Left lung (tissue), 10 donors: Measurements from ENCODE around the gene SORCS3. TPM values are rescaled to one million over a fixed set of nuclear protein-coding genes. Genes with fewer than 3 reads are reported as not detected.

Experiments
- ATAC-seq: fragments of 200-7000 bp; cut with Tn5 transposase; one replicate; pipeline ENCODE4 v1.9.1; 2020; ENCODE audit warnings: moderate library complexity
- DNase-seq, 4 donors: peaks; one replicate each; pipeline ENCODE4 v3.0.0-alpha.2; 2013 to 2020
- H3K27ac ChIP-seq, 2 donors: fragments of 200-600 bp; sonication (generic) in 1 of 2; one replicate each; pipeline versions ENCODE4 v1.5.0 to v1.8.0; 2020 to 2021
- H3K27me3 ChIP-seq, 2 donors: fragments of 200-600 bp; sonication (generic) in 1 of 2; one replicate each; pipeline versions ENCODE4 v1.5.0 to v1.8.0; 2020 to 2021
- H3K36me3 ChIP-seq, 2 donors: fragments of 200-600 bp; sonication (generic) in 1 of 2; one replicate each; pipeline versions ENCODE4 v1.5.0 to v1.8.0; 2020 to 2021
- H3K4me1 ChIP-seq, 2 donors: fragments of 200-600 bp; one replicate each; pipeline ENCODE4 v1.8.0; 2021
- H3K4me3 ChIP-seq, 2 donors: fragments of 200-600 bp; sonication (generic) in 1 of 2; one replicate each; pipeline versions ENCODE4 v1.5.0 to v1.8.0; 2020 to 2021; ENCODE audit warnings: mild to moderate bottlenecking in 1 of 2
- H3K9me3 ChIP-seq, 2 donors: fragments of 200-600 bp; sonication (generic) in 1 of 2; one replicate each; pipeline versions ENCODE4 v1.5.0 to v1.8.0; 2020 to 2021
- CTCF ChIP-seq, 2 donors: fragments of 200-600 bp; sonication (generic) in 1 of 2; IDR thresholded peaks; one replicate each; pipeline versions ENCODE4 v1.5.0 to v1.8.0; 2021; ENCODE audit warnings: antibody characterized with exemption in 2 of 2
- intact Hi-C, 2 donors: fragments of 100-400 bp; cut with DNase I; formaldehyde crosslinking; loops; one replicate each; pipeline versions ENCODE4 v1.11.2 to v1.14.2; 2022
- polyA plus RNA-seq, 6 donors: library from polyadenylated mRNA; unstranded; fragments of 120-200 nt; gene quantifications; one replicate each; pipeline ENCODE4 v1.2.1, GENCODE V29; 2013; ENCODE audit not compliant: insufficient read length in 6 of 6
- total RNA-seq, 2 donors: library from RNA; stranded (reverse); fragmentation: NEBNext Ultra II Directional; extraction: Animal tissue kit (Norgen Biotek cat#: 25700); gene quantifications; one replicate each; pipeline ENCODE4 v1.2.1, GENCODE V29; 2021
- donor health status: DM: no; HTN: yes; CAD: no.
- donor health status: DM: no; HTN: no; CAD: no.

SORCS3 gene
- total and polyA plus RNA-seq, 8 donors: 0.05 to 0.24 (median 0.06) TPM; not detected in 2

- Histone ChIP-seq H3K9me3 (no peaks in the 10 kb centered on the region), H3K4me3 (no peak overlapping the region), H3K27me3 (no peaks in the 10 kb centered on the region), H3K27ac (no peak overlapping the region), H3K36me3 (no peaks in the 10 kb centered on the region), H3K4me1 (no peaks in the 10 kb centered on the region)
- TF ChIP-seq CTCF (IDR thresholded peaks at IDR 0.05): no peak
- intact Hi-C loops: no loop called here
- DNase-seq: no peak
- no peak for ATAC-seq
Observed at GRCh38 chr10:104880624-104881398, 239.7 kb downstream of the SORCS3 start.

GRCh38 chr10:104881740-104882139, 240.7 kb downstream of the SORCS3 start:
- ATAC-seq: no peak
- no peak for DNase-seq
- TF ChIP-seq CTCF (IDR thresholded peaks at IDR 0.05): no peak
- no peak overlapping the region for H3K4me3 ChIP-seq
- no peaks in the 10 kb centered on the region for H3K9me3 ChIP-seq
- intact Hi-C loops: no loop called here
- H3K4me1 ChIP-seq: no peaks in the 10 kb centered on the region
- H3K27me3 ChIP-seq: no peaks in the 10 kb centered on the region
- H3K27ac ChIP-seq: no peak overlapping the region
- no peaks in the 10 kb centered on the region for H3K36me3 ChIP-seq

GRCh38 chr10:104892879-104893617, 252.0 kb downstream of the SORCS3 start:
- no peak for TF ChIP-seq CTCF (IDR thresholded peaks at IDR 0.05)
- H3K4me3 ChIP-seq: no peak overlapping the region
- ATAC-seq (no peak), DNase-seq (no peak)
- peaks cover 0 to 30% of the 10 kb centered on the region in 2 donors for H3K9me3 ChIP-seq
- H3K4me1 ChIP-seq: no peaks in the 10 kb centered on the region
- no peak overlapping the region for H3K27ac ChIP-seq
- intact Hi-C loops: no loop called here
- no peaks in the 10 kb centered on the region for H3K36me3 ChIP-seq
- H3K27me3 ChIP-seq: no peaks in the 10 kb centered on the region

GRCh38 chr10:104893701-104894100, 252.6 kb downstream of the SORCS3 start:
- DNase-seq: no peak
- Histone ChIP-seq H3K9me3 (peaks cover 0 to 27% of the 10 kb centered on the region in 2 donors), H3K36me3 (no peaks in the 10 kb centered on the region), H3K27me3 (no peaks in the 10 kb centered on the region), H3K4me3 (no peak overlapping the region), H3K4me1 (no peaks in the 10 kb centered on the region), H3K27ac (no peak overlapping the region)
- TF ChIP-seq CTCF (IDR thresholded peaks at IDR 0.05): no peak
- ATAC-seq: no peak
- intact Hi-C loops: no loop called here

GRCh38 chr10:104894681-104895080, 253.6 kb downstream of the SORCS3 start:
- DNase-seq (no peak), ATAC-seq (no peak)
- H3K4me1 ChIP-seq: no peaks in the 10 kb centered on the region
- intact Hi-C loops: no loop called here
- H3K27me3 ChIP-seq: no peaks in the 10 kb centered on the region
- no peak for TF ChIP-seq CTCF (IDR thresholded peaks at IDR 0.05)
- no peak overlapping the region for H3K27ac ChIP-seq
- H3K9me3 ChIP-seq: peaks cover 0 to 17% of the 10 kb centered on the region in 2 donors
- no peak overlapping the region for H3K4me3 ChIP-seq
- no peaks in the 10 kb centered on the region for H3K36me3 ChIP-seq
